H9 (cell line): ENCODE measurements around the gene EHD1. TPM values are rescaled to one million over a fixed set of nuclear protein-coding genes. Genes with fewer than 3 reads are reported as not detected.
A peak's percentile ranks its signal among the peaks of the same experiment; 100 is the strongest.

ENCODE experiments used
- DNase-seq: peaks from one replicate; pipeline ENCODE4 v3.0.0-alpha.2; 2017
- H2AFZ ChIP-seq: one replicate; pipeline ENCODE4 v1.6.1; 2013; ENCODE audit warnings: mild to moderate bottlenecking, low read length, control low read depth, moderate library complexity
- H2AK5ac ChIP-seq: 2 replicates; pipeline ENCODE4 v1.6.1; 2013; ENCODE audit warnings: low read length, control low read depth, mixed read lengths; ENCODE audit not compliant: insufficient read length
- H2BK120ac ChIP-seq: one replicate; pipeline ENCODE4 v1.6.1; 2013; ENCODE audit warnings: low read depth, mild to moderate bottlenecking, low read length, control low read depth, inconsistent platforms; ENCODE audit not compliant: poor library complexity, severe bottlenecking
- H2BK12ac ChIP-seq: 2 replicates; pipeline ENCODE4 v1.6.1; 2013; ENCODE audit warnings: low read length, control low read depth, mixed read lengths, low read depth; ENCODE audit not compliant: insufficient read length
- H2BK15ac ChIP-seq: 2 replicates; pipeline ENCODE4 v1.6.1; 2013; ENCODE audit warnings: low read depth, low read length, control low read depth
- H2BK20ac ChIP-seq: one replicate; pipeline ENCODE4 v1.6.1; 2013; ENCODE audit warnings: low read depth, mild to moderate bottlenecking, low read length, control low read depth, inconsistent platforms; ENCODE audit not compliant: poor library complexity, severe bottlenecking
- H2BK5ac ChIP-seq: 2 replicates; pipeline ENCODE4 v1.6.1; 2013; ENCODE audit warnings: low read length, control low read depth, mixed read lengths; ENCODE audit not compliant: insufficient read length
- H3K14ac ChIP-seq: 2 replicates; pipeline ENCODE4 v1.6.1; 2013; ENCODE audit warnings: low read length, control low read depth; ENCODE audit not compliant: insufficient read depth
- H3K18ac ChIP-seq: 2 replicates; pipeline ENCODE4 v1.6.1; 2013; ENCODE audit warnings: low read depth, mild to moderate bottlenecking, mixed read lengths, low read length, control low read depth; ENCODE audit not compliant: insufficient read length
- H3K23ac ChIP-seq: 2 replicates; pipeline ENCODE4 v1.6.1; 2013; ENCODE audit warnings: low read length, control low read depth, mixed read lengths, low read depth; ENCODE audit not compliant: insufficient read length
- H3K23me2 ChIP-seq: 2 replicates; pipeline ENCODE4 v1.6.1; 2013; ENCODE audit warnings: low read depth, mild to moderate bottlenecking, mixed read lengths, low read length, control low read depth; ENCODE audit not compliant: insufficient read length, poor library complexity, severe bottlenecking
- H3K27ac ChIP-seq: 2 replicates; pipeline ENCODE4 v1.5.1; 2013; ENCODE audit warnings: low read length, control low read depth, mixed read lengths, low read depth; ENCODE audit not compliant: insufficient read length
- H3K27me3 ChIP-seq: 2 replicates; pipeline ENCODE4 v1.6.1; 2013; ENCODE audit warnings: low read length, control low read depth, inconsistent platforms; ENCODE audit not compliant: insufficient read depth
- H3K4ac ChIP-seq: 2 replicates; pipeline ENCODE4 v1.6.1; 2013; ENCODE audit warnings: low read depth, mild to moderate bottlenecking, control low read depth, inconsistent platforms, low read length, moderate library complexity
- H3K4me1 ChIP-seq: 2 replicates; pipeline ENCODE4 v1.6.1; 2013; ENCODE audit warnings: low read length, control low read depth, inconsistent platforms; ENCODE audit not compliant: insufficient read depth
- H3K4me2 ChIP-seq: 2 replicates; pipeline ENCODE4 v1.6.1; 2013; ENCODE audit warnings: low read length, control low read depth, mixed read lengths; ENCODE audit not compliant: insufficient read length, insufficient read depth
- H3K56ac ChIP-seq: 2 replicates; pipeline ENCODE4 v1.6.1; 2013; ENCODE audit warnings: low read depth, mild to moderate bottlenecking, mixed read lengths, low read length, control low read depth; ENCODE audit not compliant: insufficient read length
- H3K79me1 ChIP-seq: 2 replicates; pipeline ENCODE4 v1.6.1; 2013; ENCODE audit warnings: low read depth, mild to moderate bottlenecking, moderate library complexity, low read length, control low read depth, inconsistent platforms; ENCODE audit not compliant: insufficient read depth, poor library complexity, severe bottlenecking
- H3K79me2 ChIP-seq: 2 replicates; pipeline ENCODE4 v1.6.1; 2013; ENCODE audit warnings: low read length, control low read depth, inconsistent platforms; ENCODE audit not compliant: insufficient read depth
- H3K9ac ChIP-seq: 2 replicates; pipeline ENCODE4 v1.6.1; 2013; ENCODE audit warnings: low read length, control low read depth, mixed read lengths; ENCODE audit not compliant: insufficient read length; ENCODE audit errors: extremely low read depth
- H3K9me3 ChIP-seq: one replicate; pipeline ENCODE4 v1.6.1; 2013; ENCODE audit warnings: low read depth, low read length, inconsistent platforms; ENCODE audit not compliant: control insufficient read depth
- H3T11ph ChIP-seq: one replicate; pipeline ENCODE4 v1.6.1; 2013; ENCODE audit warnings: mild to moderate bottlenecking, low read length, control low read depth, inconsistent platforms
- H4K20me1 ChIP-seq: one replicate; pipeline ENCODE4 v1.6.1; 2013; ENCODE audit not compliant: control insufficient read depth, insufficient read length, insufficient read depth
- H4K5ac ChIP-seq: 2 replicates; pipeline ENCODE4 v1.6.1; 2013; ENCODE audit warnings: low read depth, mild to moderate bottlenecking, mixed read lengths, low read length, control low read depth; ENCODE audit not compliant: insufficient read length
- H4K8ac ChIP-seq: replicated peaks from 2 replicates; pipeline ENCODE4 v1.6.1; 2013; ENCODE audit warnings: low read length, control low read depth, mixed read lengths, low read depth; ENCODE audit not compliant: insufficient read length
- H4K91ac ChIP-seq: 2 replicates; pipeline ENCODE4 v1.6.1; 2013; ENCODE audit warnings: low read depth, mild to moderate bottlenecking, moderate library complexity, mixed read lengths, low read length, control low read depth; ENCODE audit not compliant: insufficient read length
- H3K27ac Mint-ChIP-seq, 3 experiments: 2 replicates in 2 of 3; 3 replicates in 1 of 3; pipeline ENCODE4 v1.8.0; 2020 to 2021; ENCODE audit warnings: mixed read lengths in 3 of 3, mild to moderate bottlenecking in 1 of 3, moderate library complexity in 1 of 3
- H3K27me3 Mint-ChIP-seq: 2 replicates; pipeline ENCODE4 v1.8.0; 2021; ENCODE audit warnings: low read depth, mild to moderate bottlenecking, moderate library complexity, mixed read lengths
- H3K36me3 Mint-ChIP-seq, 3 experiments: 2 replicates in 2 of 3; 3 replicates in 1 of 3; pipeline ENCODE4 v1.8.0; 2020 to 2021; ENCODE audit warnings: low read depth in 3 of 3, mixed read lengths in 3 of 3; ENCODE audit not compliant: insufficient read depth in 1 of 3
- H3K4me1 Mint-ChIP-seq, 2 experiments: 2 replicates each; pipeline ENCODE4 v1.8.0; 2020; ENCODE audit warnings: mixed read lengths in 2 of 2
- H3K4me3 Mint-ChIP-seq, 2 experiments: 2 replicates in 1 of 2; 3 replicates in 1 of 2; pipeline ENCODE4 v1.8.0; 2020 to 2021; ENCODE audit warnings: mild to moderate bottlenecking in 2 of 2, mixed read lengths in 2 of 2, moderate library complexity in 1 of 2
- H3K9me3 Mint-ChIP-seq, 2 experiments: 2 replicates in 1 of 2; 3 replicates in 1 of 2; pipeline ENCODE4 v1.8.0; 2020; ENCODE audit warnings: mild to moderate bottlenecking in 2 of 2, mixed read lengths in 2 of 2, moderate library complexity in 1 of 2
- CTCF ChIP-seq: fragments of 200-600 bp; sonication (generic); conservative IDR thresholded peaks from 3 replicates; pipeline ENCODE4 v1.8.0; 2021; ENCODE audit warnings: antibody characterized with exemption, mild to moderate bottlenecking
- WGBS: extraction: QIAGEN DNeasy Blood & Tissue Kit; methylation state at CpG from one replicate; pipeline ENCODE4 v1.1.7; 2013; ENCODE audit warnings: missing lambda C conversion rate, low lambda C conversion rate, mixed read lengths; ENCODE audit not compliant: insufficient read length; ENCODE audit errors: extremely low coverage; 5-methylcytosine and 5-hydroxymethylcytosine counted together
- total RNA-seq: library from RNA; stranded (reverse); gene quantifications from 2 replicates; pipeline ENCODE4 v1.2.1, GENCODE V29; 2021

The EHD1 gene
- total RNA-seq, 1 experiment from 2014 or later: 31.0 TPM

DNA sequence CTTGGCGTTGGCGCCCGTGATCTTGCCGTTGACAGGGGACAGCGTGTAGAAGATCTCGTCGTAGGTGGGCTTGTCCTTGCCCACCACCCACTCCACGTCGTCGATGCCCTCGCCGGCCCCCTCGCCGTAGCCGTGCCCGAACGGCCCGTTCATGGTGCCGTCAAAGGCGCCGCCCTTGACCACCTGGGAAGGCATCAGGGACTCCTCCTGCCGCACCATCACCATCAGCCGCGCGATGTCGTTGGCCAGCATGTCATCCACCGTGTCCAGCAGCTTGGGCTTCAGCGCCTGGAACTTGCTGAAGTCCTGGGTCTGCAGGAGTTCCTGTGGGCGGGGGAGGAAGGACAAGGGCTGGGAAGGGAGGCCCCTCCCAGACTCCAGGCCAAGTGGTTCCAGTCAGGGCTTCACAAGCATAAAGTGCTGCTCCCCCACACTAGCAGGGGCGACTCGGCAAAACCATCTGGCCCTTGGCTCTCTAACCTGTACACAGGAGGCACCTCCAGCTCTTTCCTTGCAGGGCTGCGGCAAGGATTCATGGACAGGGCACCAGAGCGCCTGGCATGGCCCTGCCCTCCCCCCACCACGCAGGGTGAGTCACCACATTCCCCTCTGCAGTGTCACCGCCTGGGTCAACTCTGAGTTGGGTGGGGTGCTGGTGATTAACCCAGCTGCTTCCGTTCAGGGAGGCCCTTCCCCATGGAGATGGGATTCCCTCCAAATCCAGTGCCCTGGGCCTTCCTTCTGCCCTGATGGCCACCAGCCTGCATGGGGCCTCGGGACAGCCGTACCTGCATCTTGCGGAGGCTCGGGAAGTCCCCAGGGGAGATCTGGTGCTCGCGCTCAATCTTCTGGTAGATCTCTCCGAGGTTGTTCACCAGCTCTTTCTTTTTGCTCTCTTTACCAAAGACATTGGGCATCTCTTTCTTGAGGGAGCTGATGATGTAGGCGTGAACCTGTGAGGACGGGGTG, 23.6 kb downstream of the EHD1 start:
- Histone ChIP-seq H2BK12ac (no peak overlapping the region), H3K56ac (no peak overlapping the region), H3K27me3 (no peaks in the 10 kb centered on the region), H3K4ac (no peak overlapping the region), H2BK15ac (no peak overlapping the region), H3K4me1 (no peaks in the 10 kb centered on the region; the same call in 1 of the 2 replicates), H3K18ac (no peak overlapping the region), H4K20me1 (no peaks in the 10 kb centered on the region), H3K23ac (no peak overlapping the region), H3K27ac (no peak overlapping the region), H3K79me2 (no peaks in the 10 kb centered on the region), H3T11ph (no peak overlapping the region), H2BK20ac (no peak overlapping the region), H3K23me2 (no peaks in the 10 kb centered on the region), H4K91ac (no peak overlapping the region), H3K4me2 (no peak overlapping the region), H2AFZ (no peak overlapping the region), H4K5ac (no peak overlapping the region), H4K8ac (no peak overlapping the region), H2BK5ac (no peak overlapping the region), H2BK120ac (no peak overlapping the region), H3K79me1 (no peaks in the 10 kb centered on the region), H3K14ac (no peak overlapping the region), H3K9me3 (no peaks in the 10 kb centered on the region), H3K9ac (no peak overlapping the region), H2AK5ac (no peak overlapping the region)
- Mint-ChIP-seq H3K27ac (peak overlapping the region in 2 of 3 experiments; percentile 77 to 93; a peak in 4 of 7 replicates), H3K4me3 (no peak overlapping the region; a peak in 1 of 5 replicates), H3K36me3 (peaks cover 2 to 14% (median 11%) of the 10 kb centered on the region in 3 experiments; a peak in 6 of 7 replicates), H3K4me1 (peaks cover 14 to 16% of the 10 kb centered on the region in 2 experiments), H3K9me3 (no peaks in the 10 kb centered on the region), H3K27me3 (no peaks in the 10 kb centered on the region)
- WGBS: no CpG with 5 or more reads among the region's 45 CpGs
- DNase-seq: no peak
- no peak for TF ChIP-seq CTCF
